Stimulated activated CD4-positive, alpha-beta T cell treated with anti-CD3 and anti-CD28 coated beads, Interleukin-15, amount 100 ng/mL, for 48 hours (primary cell): ENCODE data around the gene THEMIS.
A peak's percentile ranks its signal among the peaks of the same experiment; 100 is the strongest.
"Not testable (repeated sequence)": the region's sequence is repeated elsewhere in the genome, so short reads cannot be mapped to it uniquely, and the experiment has no call there.

Experiments
- DNase-seq, 2 donors: peaks; one replicate each; pipeline ENCODE4 v3.0.0-alpha.2; 2020; ENCODE audit warnings: low read depth in 2 of 2

Gene THEMIS

GRCh38 chr6:127900935-127901334, at the start of gene THEMIS:
Gene THEMIS, minus strand, starts transcription at chr6:127901058. Its CDS starts 126 bp downstream, at chr6:127900932.
- DNase-seq = peak in 1 of 2 donors; percentile 29

GRCh38 chr6:127949251-127949650, 48.4 kb upstream of the THEMIS start:
- DNase-seq = no peak

- DNase-seq = no peak
Measured at GRCh38 chr6:127946388-127946787, 45.5 kb upstream of the THEMIS start.

- DNase-seq = no peak
Measured at GRCh38 chr6:127945434-127946097, 44.7 kb upstream of the THEMIS start.

GRCh38 chr6:127941228-127941627, 40.4 kb upstream of the THEMIS start:
- DNase-seq = no peak

- no peak for DNase-seq
Measured at GRCh38 chr6:127939442-127940066, 38.7 kb upstream of the THEMIS start.

- DNase-seq = no peak
Measured at GRCh38 chr6:127938701-127939100, 37.8 kb upstream of the THEMIS start.

GRCh38 chr6:127937747-127938146, 36.9 kb upstream of the THEMIS start:
- DNase-seq = no peak

- no peak for DNase-seq
Measured at GRCh38 chr6:127937102-127937501, 36.2 kb upstream of the THEMIS start.

- no peak for DNase-seq
Measured at GRCh38 chr6:127934956-127935355, 34.1 kb upstream of the THEMIS start.

- peak in 1 of 2 donors; percentile 4 for DNase-seq
Measured at GRCh38 chr6:127933852-127934840, 33.3 kb upstream of the THEMIS start.

- DNase-seq = no peak
Measured at GRCh38 chr6:127933137-127933536, 32.3 kb upstream of the THEMIS start.

GRCh38 chr6:127932708-127933107, 31.9 kb upstream of the THEMIS start:
- no peak for DNase-seq

GRCh38 chr6:127926441-127926840, 25.6 kb upstream of the THEMIS start:
- not testable (repeated sequence) for DNase-seq

- no peak for DNase-seq
Measured at GRCh38 chr6:127924440-127924839, 23.6 kb upstream of the THEMIS start.

- DNase-seq = no peak
Measured at GRCh38 chr6:127924031-127924430, 23.2 kb upstream of the THEMIS start.

- no peak for DNase-seq
Measured at GRCh38 chr6:127923135-127923534, 22.3 kb upstream of the THEMIS start.

- no peak for DNase-seq
Measured at GRCh38 chr6:127921982-127922381, 21.1 kb upstream of the THEMIS start.

GRCh38 chr6:127920804-127921203, 19.9 kb upstream of the THEMIS start:
- DNase-seq = no peak

GRCh38 chr6:127918506-127919427, 17.9 kb upstream of the THEMIS start:
- no peak for DNase-seq

GRCh38 chr6:127917766-127918165, 16.9 kb upstream of the THEMIS start:
- DNase-seq = no peak
